Measurements from ENCODE around the gene STAM. TPM values are rescaled to one million over a fixed set of nuclear protein-coding genes. Genes with fewer than 3 reads are reported as not detected.

Gene STAM
- total RNA-seq, 2 experiments from 2014 or later: 12.9 to 18.2 TPM

- BruUV-seq (replicated peaks): no TSS peak
- H2AFZ ChIP-seq (ENCODE audit: low read length): no peak overlapping the region
These were observed 4.5 kb downstream of the STAM start for GRCh38 chr10:17648243-17649035.

DNA sequence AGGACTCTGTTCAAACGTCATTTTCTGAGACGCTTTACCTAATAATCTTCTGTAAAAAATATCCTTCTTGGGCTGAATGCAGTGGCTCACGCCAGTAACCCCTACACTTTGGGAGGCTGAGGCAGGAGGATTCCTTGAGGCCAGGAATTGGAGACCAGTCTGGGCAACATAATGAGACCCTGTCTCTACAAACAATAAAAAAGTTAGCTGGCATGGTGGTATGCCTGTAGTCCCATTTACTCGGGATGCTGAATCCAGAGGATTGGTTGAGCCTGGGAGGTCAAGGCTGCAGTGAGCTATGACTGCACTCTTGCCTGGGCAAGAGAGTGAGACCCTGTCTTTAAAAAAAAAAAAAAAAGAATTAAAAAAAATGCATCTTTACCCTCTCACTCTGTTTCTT lies 5.1 kb downstream of the STAM start:
- BruUV-seq (replicated peaks): no TSS peak
- Histone ChIP-seq H3K79me2 (ENCODE audit: insufficient read depth, low read depth, low read length) (peaks cover 98% of the 10 kb centered on the region), H3K36me3 (ENCODE audit: insufficient read depth, low read length) (peaks cover 68% of the 10 kb centered on the region), H3K4me1 (ENCODE audit: insufficient read depth, low read length, poor library complexity, severe bottlenecking) (peaks cover 14% of the 10 kb centered on the region), H3K4me2 (ENCODE audit: low read length) (no peak overlapping the region), H4K20me1 (ENCODE audit: insufficient read depth, low read length) (no peaks in the 10 kb centered on the region; the same call in 1 of the 2 replicates), H2AFZ (ENCODE audit: low read length) (no peak overlapping the region), H3K27ac (ENCODE audit: low read depth, low read length, poor library complexity, severe bottlenecking) (no peak overlapping the region), H3K9me3 (ENCODE audit: low read length) (peaks cover 26% of the 10 kb centered on the region), H3K9me2 (ENCODE audit: insufficient read depth, low read length) (no peaks in the 10 kb centered on the region), H3K4me3 (ENCODE audit: low read depth, low read length, poor library complexity, severe bottlenecking) (no peak overlapping the region)
- POLR2A ChIA-PET: interaction anchor here (0.7 kb wide), 1 partner anchor 43 kb away, joined by 5 read pairs; no protein-coding TSS in a partner anchor
- no peak for TF ChIP-seq EZH2phosphoT487 (IDR thresholded peaks at IDR 0.05; ENCODE audit: borderline replicate concordance, low read depth, low read length)
- TF ChIP-seq CTCF (conservative IDR thresholded peaks at IDR 0.05; ENCODE audit: low read length): no peak
- intact Hi-C loops (cut with micrococcal nuclease; ENCODE audit: unreplicated experiment): loop anchor here (10.0 kb wide), 1 partner anchor 1784 kb away; the partner anchor contains the start of gene MINDY3
- CTCF ChIA-PET (ENCODE audit: unreplicated experiment): no interaction called here
- no peak for DNase-seq (ENCODE audit: low spot score)

More at GRCh38 chr10:17648243-17649035, 4.5 kb downstream of the STAM start:
- Histone ChIP-seq H3K36me3 (ENCODE audit: insufficient read depth, low read length) (peaks cover 64% of the 10 kb centered on the region), H3K27ac (ENCODE audit: low read depth, low read length, poor library complexity, severe bottlenecking) (no peak overlapping the region), H3K9me3 (ENCODE audit: low read length) (peaks cover 21% of the 10 kb centered on the region; the same call in 1 of the 2 replicates), H3K4me2 (ENCODE audit: low read length) (no peak overlapping the region), H3K4me1 (ENCODE audit: insufficient read depth, low read length, poor library complexity, severe bottlenecking) (peaks cover 14% of the 10 kb centered on the region), H4K20me1 (ENCODE audit: insufficient read depth, low read length) (no peaks in the 10 kb centered on the region; the same call in 1 of the 2 replicates), H3K79me2 (ENCODE audit: insufficient read depth, low read depth, low read length) (peaks cover 94% of the 10 kb centered on the region), H3K9me2 (ENCODE audit: insufficient read depth, low read length) (no peaks in the 10 kb centered on the region), H3K4me3 (ENCODE audit: low read depth, low read length, poor library complexity, severe bottlenecking) (no peak overlapping the region)
- intact Hi-C loops (cut with micrococcal nuclease; ENCODE audit: unreplicated experiment): loop anchor here (10.0 kb wide), 1 partner anchor 1784 kb away; the partner anchor contains the start of gene MINDY3
- CTCF ChIA-PET (ENCODE audit: unreplicated experiment): no interaction called here
- DNase-seq (ENCODE audit: low spot score): no peak
- POLR2A ChIA-PET: interaction anchor here (0.7 to 1.5 kb wide), 3 partner anchors 10 to 42 kb away, joined by 3 to 5 read pairs (median 3); no protein-coding TSS in a partner anchor
- TF ChIP-seq CTCF (conservative IDR thresholded peaks at IDR 0.05; ENCODE audit: low read length) (no peak), EZH2phosphoT487 (IDR thresholded peaks at IDR 0.05; ENCODE audit: borderline replicate concordance, low read depth, low read length) (no peak)

- Histone ChIP-seq H3K36me3 (ENCODE audit: insufficient read depth, low read length) (peaks cover 68% of the 10 kb centered on the region), H3K4me2 (ENCODE audit: low read length) (no peak overlapping the region), H3K9me3 (ENCODE audit: low read length) (peaks cover 26% of the 10 kb centered on the region), H2AFZ (ENCODE audit: low read length) (no peak overlapping the region), H3K4me1 (ENCODE audit: insufficient read depth, low read length, poor library complexity, severe bottlenecking) (peaks cover 14% of the 10 kb centered on the region), H4K20me1 (ENCODE audit: insufficient read depth, low read length) (no peaks in the 10 kb centered on the region; the same call in 1 of the 2 replicates), H3K4me3 (ENCODE audit: low read depth, low read length, poor library complexity, severe bottlenecking) (no peak overlapping the region), H3K79me2 (ENCODE audit: insufficient read depth, low read depth, low read length) (peaks cover 97% of the 10 kb centered on the region), H3K9me2 (ENCODE audit: insufficient read depth, low read length) (no peaks in the 10 kb centered on the region), H3K27ac (ENCODE audit: low read depth, low read length, poor library complexity, severe bottlenecking) (no peak overlapping the region)
- BruUV-seq (replicated peaks): no TSS peak
- ChIA-PET CTCF (ENCODE audit: unreplicated experiment) (no interaction called here), POLR2A (no interaction called here)
- TF ChIP-seq EZH2phosphoT487 (IDR thresholded peaks at IDR 0.05; ENCODE audit: borderline replicate concordance, low read depth, low read length) (no peak), CTCF (conservative IDR thresholded peaks at IDR 0.05; ENCODE audit: low read length) (no peak)
- intact Hi-C loops (cut with micrococcal nuclease; ENCODE audit: unreplicated experiment): loop anchor here (10.0 kb wide), 1 partner anchor 1785 kb away; the partner anchor contains the start of gene MINDY3
- no peak for DNase-seq (ENCODE audit: low spot score)
These were observed 5.9 kb downstream of the STAM start for GRCh38 chr10:17649836-17650235.
